GM19395 (cell line): ENCODE data around the gene IRGC.
"Not testable (repeated sequence)": the region's sequence is repeated elsewhere in the genome, so short reads cannot be mapped to it uniquely, and the experiment has no call there.

ENCODE experiments used
- ATAC-seq: cut with Tn5 transposase; IDR thresholded peaks from one replicate; pipeline ENCODE4 v1.9.1; 2021; ENCODE audit warnings: mild to moderate bottlenecking, moderate library complexity; ENCODE audit not compliant: unreplicated experiment

IRGC gene, protein sequence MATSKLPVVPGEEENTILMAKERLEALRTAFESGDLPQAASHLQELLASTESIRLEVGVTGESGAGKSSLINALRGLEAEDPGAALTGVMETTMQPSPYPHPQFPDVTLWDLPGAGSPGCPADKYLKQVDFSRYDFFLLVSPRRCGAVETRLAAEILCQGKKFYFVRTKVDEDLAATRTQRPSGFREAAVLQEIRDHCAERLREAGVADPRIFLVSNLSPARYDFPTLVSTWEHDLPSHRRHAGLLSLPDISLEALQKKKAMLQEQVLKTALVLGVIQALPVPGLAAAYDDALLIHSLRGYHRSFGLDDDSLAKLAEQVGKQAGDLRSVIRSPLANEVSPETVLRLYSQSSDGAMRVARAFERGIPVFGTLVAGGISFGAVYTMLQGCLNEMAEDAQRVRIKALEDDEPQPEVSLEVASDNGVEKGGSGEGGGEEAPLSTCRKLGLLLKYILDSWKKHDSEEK

DNA sequence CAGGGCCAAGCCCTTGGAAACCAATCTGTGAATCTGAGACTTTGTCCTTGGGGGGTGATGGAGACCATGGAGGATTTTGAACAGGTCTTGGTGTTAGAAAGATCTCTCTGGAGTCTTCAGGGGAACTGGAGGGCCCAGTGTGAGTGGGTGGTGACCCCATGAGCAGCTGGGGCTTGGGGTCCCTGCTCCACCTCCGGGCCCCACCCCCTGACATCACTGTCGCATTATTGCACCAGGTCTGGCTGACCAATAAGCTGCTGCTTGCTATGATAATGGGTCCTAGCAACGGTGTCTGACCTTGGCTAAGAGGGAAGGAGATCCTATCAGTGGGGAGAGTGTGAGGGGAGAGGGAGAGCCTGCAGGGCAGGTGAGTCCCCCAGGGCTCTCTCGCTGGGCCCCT lies at the start of gene IRGC:
IRGC (plus strand) TSS at position 301 of the 400 bp plus-strand sequence. CDS start 2,483 bp downstream, outside the sequence.
- no peak for ATAC-seq

DNA sequence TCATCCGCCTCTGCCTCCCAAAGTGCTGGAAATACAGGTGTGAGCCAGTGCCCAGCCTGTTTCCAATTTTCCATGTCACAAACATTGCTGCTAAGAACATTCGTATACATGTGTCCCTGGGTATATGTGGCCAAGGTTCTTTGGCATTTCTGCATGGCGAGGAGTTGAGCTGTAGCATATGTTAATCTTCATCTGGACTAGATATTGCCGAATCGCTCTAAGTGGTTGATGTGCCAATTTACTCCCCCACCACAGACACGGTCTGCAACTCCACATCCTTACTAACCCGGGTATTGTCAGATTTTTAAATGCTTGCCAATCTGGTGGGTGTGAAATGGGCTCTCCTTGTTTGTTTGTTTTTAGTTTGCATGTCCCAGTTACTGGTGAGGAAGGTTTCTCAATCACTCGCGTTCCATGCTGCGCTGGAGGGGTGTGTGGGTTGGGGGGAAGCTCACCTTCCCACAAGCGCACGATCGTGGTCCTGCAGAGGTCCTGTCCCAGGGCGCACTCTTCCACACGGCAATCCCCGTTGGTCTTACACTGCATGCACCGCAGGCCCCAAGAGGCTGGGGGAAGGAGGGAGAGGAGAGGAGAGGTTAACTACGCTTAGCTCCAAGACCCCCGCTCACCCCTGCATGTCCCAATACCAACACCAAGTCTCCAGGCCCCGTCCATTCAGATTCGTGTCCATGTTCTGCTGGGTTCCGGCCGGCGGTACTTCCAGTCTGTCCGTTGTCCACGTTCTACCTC lies 48.6 kb upstream of the IRGC start:
- no peak for ATAC-seq

DNA sequence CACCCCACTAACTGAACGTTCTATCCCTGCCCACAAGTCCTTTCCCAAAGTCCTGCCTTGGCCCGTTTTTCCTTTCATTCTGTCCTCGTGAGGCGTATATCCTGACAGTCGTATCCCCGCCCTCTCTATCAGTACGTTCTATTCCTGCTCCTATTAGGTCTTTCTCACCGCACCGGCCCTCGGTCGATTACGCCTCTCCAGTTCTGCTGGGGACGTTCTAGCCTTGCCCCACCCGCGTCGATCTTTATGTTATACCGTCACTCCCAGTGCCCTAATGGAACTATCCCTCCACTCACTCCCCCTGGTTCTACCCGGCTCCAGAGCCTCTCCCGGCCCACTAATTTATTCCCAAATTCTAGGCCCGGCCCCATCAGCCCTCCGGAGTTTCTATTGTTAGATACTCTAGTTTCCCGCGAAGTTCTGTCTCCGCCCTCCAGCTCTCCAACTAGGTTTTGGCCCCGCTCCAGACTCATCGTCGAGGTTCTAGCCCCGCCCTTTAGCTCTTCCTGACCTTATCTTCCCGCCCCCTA lies 47.9 kb upstream of the IRGC start:
- no peak for ATAC-seq

DNA sequence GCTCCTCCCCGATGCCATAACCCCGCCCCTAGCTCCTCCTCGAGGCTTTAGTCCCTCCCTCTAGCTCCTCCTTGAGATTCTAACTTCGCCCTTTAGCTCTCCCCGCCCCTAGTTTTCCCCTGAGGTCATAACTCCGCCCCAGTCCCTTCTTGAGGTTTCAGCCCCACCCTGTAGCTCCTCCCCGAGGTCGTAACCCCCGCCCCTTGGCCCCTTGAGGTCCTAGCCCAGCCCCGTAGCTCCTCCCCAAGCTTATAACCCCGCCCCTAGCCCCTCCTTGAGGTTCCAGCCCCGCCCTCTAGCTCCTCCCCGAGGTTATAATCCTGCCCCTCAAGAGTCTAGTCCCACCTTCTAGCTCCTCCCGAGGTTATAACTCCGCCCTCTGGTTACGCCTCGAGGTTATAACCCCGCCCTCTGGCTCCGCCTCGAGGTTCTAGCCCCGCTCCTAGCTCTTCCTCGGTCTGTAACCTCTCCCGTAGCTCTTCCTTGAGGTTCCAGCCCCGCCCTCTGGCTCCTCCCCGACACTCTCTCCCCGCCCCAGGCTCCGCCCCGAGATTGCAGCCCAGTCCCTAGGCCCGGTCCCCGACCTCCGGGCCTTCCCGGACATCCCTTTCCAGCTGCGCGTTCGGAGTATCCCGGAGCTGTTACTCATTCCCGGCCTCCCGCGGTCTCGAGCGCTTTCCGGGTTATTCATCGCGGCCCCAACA lies 47.3 kb upstream of the IRGC start:
- ATAC-seq, result peak; percentile 84

DNA sequence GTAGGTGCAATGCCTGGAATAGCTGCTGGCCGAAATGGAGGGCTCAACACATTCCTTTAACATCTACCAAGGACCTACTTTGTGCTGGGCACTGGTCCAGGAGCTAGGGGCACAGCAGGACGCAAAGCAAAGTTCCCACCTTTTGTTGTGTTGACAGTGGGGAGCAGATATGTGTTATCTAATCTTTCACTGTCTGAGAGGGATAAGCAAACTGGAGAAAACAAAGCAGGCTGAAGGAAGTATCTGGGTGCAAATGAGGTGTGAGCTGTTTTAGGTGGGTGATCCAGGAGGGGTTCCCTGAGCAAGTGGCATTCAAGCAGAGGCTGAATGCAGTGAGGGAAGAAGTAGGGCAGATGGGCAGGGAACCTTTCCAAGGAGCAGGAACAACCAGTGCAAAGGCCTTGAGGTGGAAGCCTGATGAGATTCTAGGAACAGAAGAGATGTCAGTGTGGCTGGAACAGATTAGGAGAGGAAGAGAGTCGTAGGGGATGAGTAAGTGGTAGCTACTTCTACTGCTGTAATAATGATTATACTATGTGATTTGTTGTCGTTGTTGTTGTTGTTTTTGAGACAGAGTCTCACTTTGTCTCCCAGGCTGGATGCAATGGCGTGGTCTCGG lies 43.7 kb upstream of the IRGC start:
- ATAC-seq, result no peak

DNA sequence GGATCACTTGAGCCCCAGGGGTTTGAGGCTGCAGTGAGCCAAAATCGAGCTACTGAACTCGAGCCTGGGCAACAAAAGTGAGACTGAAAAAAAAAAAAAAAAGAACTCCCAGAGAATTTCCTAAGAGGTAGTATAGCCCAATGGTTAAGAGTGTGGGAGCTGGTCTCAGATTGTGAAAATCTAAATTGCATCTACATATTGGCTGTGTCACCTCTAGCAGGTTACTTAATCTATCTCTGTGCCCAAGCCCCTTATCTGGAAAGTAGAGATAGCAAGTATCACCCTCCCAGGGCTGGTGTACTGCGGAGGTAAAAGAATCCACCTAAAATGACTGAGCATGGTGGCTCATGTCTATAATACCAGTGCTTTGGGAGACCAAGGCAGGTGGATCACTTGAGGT lies 42.2 kb upstream of the IRGC start:
- no peak for ATAC-seq

DNA sequence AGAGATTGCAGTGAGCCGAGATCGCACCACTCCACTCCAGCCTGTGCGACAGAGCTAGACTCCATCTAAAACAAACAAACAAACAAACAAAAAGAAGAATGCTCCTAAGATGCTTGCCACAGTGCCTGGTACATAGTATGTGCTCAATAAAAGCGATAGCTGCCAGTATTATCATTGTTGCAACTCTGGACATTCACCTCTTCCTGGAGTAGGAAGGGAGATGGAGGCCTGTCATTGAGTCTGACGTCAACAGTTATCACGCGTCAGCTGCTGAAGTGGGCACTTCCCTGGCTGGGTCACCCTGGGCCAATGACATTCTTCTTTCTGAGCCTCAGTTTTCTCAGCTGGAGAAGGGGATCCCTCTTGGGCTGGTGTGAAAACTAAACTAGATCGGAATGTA lies 41.7 kb upstream of the IRGC start:
- ATAC-seq, result no peak

DNA sequence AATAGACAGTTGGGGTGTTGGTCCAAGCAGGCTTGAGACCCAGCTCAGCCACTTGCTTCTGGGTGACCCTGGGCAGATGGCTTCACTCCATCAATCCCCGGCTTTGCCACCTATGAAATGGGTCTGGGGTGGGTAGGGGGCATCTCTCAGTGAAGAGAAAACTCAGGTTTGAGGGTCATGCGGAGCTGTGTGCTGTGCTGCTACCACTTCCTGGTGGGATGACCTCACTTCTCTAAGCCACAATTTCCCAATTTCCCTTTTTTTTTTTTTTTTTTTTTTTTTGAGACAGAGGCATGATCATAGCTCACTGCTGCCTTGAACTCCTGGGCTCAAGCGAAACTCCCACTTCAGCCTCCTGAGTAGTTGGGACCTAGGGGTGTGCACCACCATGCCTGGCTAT lies 41.3 kb upstream of the IRGC start:
- no peak for ATAC-seq

DNA sequence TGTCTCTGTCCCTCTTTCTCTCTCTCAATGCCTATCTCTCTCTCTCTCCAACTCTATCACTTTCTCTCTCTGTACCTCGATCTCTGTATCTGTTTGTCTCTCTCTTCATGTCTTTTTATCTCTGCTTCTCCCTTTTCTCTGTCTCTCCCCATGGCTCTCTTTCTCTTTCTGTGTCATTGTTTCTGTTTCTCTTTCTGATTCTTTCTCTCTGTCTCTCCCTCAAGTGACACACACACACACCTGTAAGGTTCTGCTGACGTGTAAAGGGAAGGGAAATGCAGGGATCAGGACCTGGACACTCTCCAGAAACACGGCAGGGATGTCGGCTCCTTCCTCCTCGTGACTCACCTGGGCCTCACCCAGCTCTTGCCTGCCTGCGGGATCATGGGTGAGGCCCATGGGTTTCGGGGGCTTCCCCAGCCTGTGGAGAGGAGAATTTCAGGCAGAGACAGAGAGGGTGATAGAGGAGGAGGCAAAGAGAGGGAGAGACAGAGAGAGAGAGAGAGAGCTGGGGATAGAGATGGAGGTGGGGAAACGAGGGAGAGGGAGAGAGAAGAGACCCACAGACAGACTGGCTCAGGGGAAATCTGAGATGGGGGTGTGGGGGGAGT lies 40.5 kb upstream of the IRGC start:
- no peak for ATAC-seq

DNA sequence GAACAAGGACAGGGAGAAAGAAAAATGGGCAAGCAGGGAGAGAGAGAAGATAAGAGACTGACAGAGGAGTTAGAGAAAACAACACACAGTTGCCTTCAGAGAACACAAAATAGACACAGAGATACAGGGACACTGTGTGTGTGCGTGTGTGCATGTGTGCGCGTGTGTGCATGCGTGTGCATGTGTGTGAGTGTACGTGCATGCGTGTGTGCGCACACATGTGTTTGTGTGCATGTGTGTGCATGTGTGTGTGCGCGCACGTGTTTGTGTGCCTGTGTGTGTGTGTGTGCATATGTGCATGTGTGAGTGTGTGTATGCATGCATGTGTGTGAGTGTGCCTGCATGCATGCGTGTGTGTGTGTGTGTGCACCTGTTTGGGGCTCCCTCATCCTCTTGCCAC lies 40.0 kb upstream of the IRGC start:
- ATAC-seq, result no peak

DNA sequence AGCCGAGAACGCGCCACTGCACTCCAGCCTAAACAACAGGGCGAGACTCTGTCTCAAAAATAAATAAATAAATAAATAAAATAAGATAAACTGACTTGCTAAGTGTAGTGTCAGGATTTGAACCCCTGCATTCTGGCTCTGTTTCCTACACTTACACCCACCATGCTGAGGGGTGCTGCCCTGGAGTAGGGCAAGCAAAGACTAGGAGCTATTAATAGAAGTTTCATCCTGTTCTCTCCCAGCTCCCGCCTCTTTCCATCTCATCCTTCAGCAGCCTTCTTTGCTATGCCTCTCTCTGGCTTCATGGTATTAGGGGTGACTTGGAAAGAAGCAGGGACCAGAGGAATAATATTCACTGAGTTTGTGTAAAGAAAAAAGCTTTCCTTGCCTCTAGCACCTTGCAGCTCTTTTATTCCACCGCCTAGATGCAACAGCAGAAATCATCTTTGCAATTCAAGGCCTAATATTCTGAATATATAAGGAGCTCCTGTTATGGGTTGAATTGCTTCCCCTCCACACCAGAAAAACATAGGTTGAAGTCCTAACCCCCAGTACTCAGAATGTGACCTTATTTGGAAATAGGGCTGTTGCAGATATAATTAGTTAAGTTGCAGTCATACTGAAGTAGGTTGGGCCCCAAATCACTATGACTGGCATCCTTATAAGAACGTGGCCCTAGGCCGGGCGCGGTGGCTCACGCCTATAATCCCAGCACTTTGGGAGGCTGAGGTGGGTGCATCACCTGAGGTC lies 37.2 kb upstream of the IRGC start:
- ATAC-seq, result no peak

DNA sequence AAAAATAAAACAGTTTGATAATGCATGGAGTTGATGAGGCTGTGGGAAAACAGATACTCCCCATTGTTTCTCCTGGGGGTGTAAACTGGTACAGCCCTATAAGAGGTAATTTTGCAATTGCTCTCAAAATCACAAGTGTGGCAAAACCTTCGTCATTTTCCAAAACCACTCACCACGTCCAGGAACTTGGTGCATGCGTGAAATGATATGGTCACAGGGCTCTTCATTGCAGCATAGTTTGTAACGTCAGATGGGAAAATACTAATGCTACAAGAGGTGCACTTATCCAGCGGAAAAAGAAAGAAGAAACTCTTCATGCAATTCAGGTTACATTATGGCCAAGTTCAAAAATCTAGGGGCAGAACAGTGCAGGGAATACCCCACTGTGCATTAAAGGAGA lies 34.1 kb upstream of the IRGC start:
- no peak for ATAC-seq

DNA sequence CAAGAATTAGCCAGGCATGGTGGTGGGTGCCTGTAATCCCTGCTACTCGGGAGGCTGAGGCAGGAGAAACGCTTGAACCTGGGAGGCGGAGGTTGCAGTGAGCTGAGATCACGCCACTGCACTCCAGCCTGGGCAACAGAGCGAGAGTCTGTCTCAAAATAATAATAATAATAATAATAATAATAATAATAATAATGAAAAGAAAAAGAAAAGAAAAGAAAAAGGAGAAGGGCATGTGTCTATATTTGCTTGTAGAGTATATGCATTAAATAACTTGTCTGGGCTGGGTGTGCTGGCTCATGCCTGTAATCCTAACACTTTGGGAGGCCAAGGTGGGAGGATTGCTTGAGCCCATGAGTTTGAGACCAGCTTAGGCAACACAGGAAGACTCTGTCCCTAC lies 33.6 kb upstream of the IRGC start:
- not testable (repeated sequence) for ATAC-seq

DNA sequence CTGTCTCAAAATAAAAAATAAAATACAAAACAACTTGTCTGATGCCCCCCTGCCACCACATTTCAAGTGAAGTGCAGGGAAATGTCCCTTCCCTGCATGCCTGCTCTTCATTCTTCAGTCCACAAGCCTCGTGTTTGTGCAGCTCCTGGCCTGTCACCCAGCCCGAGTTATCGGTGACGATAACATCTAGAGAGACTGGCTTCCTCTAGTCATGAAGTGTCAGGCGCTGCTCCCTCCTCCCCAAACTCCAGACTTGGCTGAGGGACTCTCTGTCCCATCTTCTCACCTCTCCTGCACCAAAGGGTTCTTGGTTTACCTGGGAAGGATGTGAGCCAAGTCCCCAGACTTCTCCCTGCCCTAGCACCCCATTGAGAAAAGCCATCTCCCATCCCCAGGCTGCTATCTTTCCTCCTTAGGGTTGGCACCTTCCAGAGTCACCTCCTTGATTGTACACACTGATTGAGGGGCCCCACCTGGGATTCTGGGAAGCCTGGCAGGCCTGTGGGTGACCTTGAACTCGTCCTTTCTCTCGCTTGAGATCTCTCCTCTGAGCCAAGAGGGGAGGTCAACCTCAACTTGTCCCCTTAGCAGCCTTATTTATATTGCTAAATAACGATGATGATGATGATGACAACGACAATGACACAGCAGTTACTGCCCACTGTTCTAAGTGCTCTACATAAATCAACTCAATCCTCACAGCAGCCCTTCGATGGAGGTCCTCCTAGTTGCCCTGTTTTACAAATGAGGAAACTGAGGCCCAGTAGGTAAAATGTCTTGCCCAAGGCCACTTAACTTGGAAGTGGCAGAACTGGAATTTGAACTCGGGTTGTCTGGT lies 32.8 kb upstream of the IRGC start:
- ATAC-seq, result no peak

DNA sequence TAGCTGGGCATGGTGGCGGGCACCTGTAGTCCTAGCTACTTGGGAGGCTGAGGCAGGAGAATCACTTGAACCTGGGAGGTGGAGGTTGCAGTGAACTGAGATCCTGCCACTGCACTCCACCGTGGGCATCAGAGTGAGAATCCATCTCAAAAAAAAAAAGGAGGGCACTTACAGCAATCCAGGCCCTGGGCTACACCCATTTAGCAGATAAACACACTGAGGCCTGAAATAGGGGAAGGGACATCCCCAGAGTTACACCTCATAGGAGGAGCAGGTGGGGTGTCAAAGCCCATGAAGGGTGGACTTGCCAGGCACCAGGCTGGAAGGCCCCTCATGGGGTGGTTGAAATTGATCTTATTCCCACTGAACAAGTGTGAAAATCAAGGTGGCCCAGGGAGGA lies 32.0 kb upstream of the IRGC start:
- no peak for ATAC-seq

DNA sequence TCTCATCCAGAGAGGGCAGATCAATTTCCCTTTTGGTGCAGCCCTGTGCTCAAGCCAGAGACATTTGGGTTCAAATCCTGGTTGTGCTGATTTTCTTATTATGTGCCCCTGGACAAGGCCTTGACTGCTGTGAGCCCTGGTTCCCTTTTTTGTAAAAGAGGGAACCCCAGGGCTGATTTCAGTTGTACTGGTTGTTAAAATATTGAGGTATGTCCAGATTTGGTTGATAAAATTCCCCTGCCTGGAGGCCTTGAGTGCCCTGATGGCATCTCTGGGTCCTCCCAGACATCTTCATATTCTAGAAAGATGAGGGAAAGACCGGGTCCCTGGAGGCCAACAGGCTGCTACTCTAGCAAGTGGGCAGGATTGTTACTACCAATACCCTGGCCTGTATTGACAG lies 31.6 kb upstream of the IRGC start:
- no peak for ATAC-seq

DNA sequence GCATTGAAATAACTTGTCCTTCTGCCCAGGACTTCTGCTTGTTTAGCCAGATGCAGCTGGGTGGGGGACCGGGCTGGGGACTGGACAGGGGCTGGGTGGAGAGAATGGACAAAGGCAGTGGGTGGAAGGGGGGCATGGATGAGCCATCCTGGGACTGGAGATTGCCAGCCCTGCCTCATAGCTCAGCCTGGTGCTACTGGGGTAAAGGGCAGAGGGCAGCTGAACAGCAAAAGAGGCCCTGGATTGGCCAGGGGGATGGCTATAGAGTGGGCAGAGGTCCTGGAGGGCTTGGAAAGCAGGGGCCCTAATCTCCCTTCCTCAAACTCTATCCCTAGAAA lies 28.2 kb upstream of the IRGC start:
- ATAC-seq, result no peak

DNA sequence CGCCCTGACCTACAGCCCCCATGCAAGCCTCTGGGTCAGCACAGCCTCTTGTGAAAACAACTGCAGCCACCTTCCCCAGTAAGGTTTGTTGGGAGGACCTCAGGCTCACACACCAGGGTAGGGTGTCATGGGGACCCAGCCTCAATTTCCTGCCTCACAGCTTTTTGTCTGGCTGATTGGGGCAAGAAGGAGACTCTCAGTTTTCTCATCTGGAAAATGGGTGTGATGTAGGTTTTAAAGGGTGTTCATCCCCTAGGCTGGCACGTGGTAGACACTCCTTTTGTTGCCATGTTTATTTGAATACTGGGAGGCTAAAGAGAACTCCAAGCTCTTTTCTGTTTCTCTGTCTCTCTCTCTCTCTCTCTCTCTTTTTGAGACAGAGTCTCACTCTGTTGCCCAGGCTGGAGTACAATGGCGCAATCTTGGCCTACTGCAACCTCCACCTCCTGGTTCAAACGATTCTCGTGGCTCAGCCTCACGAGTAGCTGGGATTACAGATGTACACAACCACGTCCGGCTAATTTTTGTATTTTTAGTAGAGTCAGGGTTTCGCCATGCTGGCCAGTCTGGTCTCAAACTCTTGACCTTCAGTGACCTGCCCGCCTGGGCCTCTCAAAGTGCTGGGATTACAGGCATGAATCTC lies 27.7 kb upstream of the IRGC start:
- no peak for ATAC-seq

DNA sequence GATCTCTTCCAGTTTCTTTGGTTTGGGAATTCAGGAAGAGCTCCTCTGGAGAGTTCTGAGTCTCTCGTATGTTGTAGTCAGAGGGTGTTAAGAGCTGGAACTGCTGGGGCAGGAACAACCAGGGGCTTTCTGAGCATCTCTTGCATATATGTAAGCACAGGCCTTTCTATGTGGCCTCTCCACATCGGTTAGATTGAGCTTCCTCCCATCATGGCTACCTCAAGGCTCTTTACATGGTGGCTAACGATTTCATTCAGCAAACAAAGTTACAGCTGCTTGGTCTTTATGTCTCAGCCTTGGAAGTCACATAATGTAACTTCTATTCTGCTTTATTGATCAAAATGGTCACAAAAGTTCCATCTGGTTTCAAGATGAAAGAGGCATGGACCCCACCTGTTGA lies 25.4 kb upstream of the IRGC start:
- ATAC-seq, result no peak
